Endometrium (tissue), 2 donors: Measurements from ENCODE around the gene S1PR5.
"Not testable (repeated sequence)": the region's sequence is repeated elsewhere in the genome, so short reads cannot be mapped to it uniquely, and the experiment has no call there.

ENCODE experiments used
- FAIRE-seq: peaks from 2 replicates; lab custom pipeline; 2012; peaks lifted over from hg19 to GRCh38; lab: Jason Lieb, UNC
- donor health status: control.
- donor health status: control.

S1PR5 gene

DNA sequence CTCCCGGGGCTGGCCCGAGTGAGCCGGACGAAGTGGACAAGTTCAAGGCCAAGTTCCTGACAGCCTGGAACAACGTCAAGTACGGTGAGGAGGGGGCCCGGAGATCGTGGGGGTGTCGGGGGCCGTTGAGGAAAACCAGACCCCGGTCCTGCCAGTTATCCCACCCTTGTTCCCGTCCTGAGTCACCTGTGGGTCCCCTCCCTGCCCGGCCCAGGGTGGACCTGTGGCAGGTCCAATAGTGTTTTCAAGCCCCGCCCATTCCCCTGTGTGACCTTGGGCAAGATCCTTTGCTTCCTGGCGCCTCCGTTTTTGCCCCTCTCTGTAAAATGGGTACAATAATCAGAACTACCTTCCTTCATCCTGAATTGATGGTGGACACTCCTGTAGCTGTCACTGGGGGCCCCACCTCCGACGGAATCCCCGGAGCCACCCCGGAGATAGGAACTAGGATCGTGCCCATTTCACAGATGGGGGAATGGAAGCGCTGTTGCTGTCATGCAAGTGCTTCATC is 27.1 kb upstream of the S1PR5 start:
- no peak for FAIRE-seq

DNA sequence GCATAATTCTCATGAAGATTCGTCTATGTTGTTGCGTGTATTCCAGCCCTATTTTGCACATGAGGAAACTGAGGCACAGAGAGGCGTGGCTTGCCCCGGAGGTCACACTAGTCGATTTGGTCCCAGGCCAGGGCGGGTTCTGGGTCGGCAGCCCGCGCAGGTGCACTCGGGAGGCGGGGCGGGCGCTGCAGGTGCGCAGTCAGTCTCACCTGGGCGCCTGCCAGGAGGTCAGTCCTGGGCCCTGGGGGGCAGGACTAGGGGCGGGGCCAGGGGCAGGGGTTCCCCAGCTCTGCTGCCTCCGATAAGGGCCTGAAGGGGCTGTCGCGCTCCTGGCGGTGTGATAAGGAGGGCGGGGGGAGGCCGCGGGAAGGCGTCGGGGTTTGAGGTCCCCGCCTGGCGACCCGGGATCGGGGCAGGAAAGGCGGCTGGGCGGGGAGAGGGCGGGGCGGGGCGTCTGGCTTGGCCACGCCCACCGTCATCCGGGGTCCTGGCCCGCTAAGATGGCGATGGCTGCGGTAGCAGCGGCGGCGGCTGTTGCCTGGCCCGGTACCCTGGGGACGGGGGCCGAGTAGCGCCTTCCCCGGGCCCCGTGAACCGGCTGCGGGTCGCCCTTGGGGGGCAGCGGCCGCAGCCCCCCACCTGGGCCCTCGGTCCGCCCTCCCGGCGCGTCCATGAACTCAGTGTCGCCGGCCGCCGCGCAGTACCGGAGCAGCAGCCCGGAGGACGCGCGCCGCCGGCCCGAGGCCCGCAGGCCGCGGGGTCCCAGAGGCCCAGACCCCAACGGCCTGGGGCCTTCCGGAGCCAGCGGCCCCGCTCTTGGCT is 26.4 kb upstream of the S1PR5 start, which contains the start of gene ATG4D:
TSS of gene ATG4D (plus strand) at position 485 of the 822 bp plus-strand sequence. CDS start at position 672, 187 bp downstream.
- FAIRE-seq = no peak

DNA sequence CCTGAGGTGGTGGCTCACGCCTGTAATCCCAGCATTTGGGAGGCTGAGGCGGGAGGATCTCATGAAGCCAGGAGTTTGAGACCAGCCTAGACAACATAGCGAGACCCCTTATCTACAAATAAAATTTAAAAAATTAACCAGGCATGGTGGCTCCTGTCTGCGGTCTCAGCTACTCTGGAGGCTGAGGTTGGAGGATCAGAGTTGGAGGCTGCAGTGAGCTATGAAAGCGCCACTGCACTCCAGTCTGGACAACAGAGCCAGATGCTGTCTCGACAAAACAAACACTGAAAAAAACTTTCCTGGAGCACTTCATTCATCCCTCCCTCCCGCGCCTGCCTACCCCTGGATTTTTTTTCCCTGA is 25.8 kb upstream of the S1PR5 start:
- no peak for FAIRE-seq

DNA sequence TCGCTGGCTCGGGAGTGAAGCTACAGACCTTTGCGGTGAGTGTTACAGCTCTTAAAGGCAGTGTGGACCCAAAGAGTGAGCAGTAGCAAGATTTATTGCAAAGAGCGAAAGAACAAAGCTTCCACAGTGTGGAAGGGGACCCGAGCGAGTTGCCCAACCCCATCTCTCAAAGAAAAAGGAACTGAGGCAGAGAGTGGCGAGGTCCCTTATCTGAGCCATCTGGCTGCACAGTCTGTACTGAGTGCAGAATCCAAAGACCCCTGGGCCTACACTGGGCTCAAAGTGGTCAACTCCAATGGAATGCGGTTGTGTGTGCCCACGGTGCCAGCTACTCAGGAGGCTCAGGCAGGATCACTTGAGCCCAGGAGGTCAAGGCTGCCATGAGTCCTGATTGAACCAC is 21.8 kb upstream of the S1PR5 start:
- FAIRE-seq = not testable (repeated sequence)

DNA sequence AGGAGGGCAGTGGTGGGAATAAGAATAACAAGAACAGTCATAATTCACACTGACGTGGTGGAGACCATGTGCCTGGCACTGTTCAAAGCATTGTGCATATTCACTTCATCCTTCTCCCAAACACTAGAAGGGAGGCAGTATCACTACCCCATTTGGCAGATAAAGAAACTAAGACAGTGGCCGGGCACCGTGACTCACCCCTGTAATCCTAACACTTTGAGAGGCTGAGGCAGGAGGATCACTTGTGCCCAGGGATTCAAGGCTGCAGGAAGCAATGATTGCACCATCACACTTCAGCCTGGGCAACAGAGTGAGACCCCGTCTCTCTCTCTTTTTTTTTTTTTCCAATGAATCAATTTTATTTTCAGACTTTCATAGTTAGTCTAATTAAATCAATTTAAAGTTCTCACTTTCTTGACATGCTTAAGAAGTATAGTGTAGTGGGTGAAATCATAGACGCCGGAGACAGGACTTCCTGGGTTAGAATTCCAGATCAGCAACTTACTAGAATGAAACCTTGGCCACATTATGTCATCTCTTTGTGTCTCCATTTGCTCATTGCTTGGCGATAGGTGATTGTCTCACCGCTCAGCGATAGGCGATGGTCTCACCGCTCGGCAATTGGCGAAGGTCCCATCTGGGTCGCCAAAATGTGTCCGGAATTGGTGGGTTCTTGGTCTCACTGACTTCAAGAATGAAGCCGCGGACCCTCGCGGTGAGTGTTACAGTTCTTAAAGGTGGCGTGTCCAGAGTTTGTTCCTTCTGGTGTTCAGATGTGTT is 21.1 kb upstream of the S1PR5 start:
- no peak for FAIRE-seq

DNA sequence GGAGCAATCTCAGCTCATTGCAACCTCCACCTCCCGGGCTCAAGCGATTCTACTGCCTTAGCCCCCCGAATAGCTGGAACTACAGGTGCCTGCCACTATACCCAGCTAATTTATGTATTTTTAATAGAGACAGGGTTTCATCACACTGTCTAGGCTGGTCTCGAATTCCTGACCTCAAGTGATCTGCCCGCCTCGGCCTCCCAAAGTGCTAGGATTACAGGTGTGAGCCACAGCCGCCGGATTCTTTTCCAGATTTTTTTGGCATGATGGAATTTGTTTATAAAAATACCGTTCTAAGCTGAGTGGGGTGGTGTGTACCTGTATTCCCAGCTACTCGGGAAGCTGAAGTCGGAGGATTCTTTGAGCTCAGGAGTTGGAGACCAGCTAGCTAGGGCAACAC is 20.4 kb upstream of the S1PR5 start:
- no peak for FAIRE-seq

DNA sequence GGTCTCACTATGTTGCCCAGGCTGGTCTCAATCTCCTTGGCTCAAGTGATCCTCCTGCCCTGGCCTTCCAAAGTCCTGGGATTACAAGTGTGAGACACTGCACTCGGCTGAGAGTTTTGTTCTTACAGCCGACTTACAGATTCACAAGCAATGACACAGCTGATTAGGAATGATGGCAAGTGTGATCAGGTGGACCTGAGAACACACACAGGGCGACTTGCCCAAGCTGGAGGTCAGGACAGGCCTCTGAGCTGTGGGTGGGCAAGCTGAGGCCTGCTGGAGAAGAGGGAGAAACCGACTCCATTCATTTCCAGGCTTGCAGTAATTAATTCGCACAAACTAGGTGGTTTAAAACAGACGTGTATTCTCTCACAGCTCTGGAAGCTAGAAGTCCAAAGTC is 18.4 kb upstream of the S1PR5 start:
- no peak for FAIRE-seq

DNA sequence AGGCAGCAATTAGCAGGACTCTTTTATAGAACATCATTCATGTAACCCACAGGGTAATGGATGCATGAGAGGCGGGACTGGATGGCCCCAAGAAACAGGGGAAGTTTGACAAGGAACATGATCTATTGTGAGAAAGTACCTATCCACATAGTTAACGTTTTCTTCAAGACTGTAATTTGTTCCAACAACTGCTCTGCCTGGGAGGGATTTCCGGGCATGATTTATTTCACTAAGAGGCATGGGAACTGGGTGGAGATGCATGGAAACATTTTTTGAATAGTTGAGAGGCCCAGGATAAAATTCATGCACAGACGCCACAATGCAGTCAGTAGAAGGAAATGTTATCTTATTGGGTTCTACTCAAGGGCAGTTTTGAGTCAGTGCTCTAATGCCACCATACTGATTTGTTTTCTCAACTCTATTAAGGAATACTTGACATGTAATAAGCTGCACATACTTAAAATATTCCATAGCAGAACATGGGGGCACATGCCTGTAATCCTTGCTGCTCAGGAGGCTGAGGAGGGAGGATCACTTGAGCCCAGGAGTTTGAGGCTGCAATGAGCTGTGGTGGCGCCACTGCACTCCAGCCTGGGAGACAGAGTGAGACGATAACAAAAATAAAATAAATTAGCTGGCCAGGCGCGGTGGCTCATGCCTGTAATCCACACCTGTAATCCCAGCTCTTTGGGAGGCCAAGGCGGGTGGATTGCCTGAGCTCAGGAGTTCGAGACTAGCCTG is 16.6 kb upstream of the S1PR5 start:
- FAIRE-seq = no peak

DNA sequence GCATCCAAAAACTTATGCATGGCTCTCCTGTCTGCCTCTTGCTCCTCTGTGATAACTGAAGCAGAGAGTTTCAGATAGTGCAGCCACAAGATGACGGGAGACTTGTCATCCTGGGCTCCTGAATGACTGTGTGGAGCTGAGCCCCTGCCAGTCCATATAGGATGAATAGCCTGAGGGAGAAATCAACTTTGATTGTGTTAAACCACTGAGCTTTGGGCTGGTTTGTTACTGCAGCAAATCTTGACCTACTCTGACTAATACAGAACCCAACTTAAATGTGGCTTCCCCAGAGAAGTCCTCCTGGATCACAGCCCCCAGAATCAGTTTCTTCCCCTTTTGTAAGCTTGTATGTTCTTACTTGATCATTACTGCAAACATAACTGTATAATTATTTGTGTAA is 15.2 kb upstream of the S1PR5 start:
- FAIRE-seq = no peak

DNA sequence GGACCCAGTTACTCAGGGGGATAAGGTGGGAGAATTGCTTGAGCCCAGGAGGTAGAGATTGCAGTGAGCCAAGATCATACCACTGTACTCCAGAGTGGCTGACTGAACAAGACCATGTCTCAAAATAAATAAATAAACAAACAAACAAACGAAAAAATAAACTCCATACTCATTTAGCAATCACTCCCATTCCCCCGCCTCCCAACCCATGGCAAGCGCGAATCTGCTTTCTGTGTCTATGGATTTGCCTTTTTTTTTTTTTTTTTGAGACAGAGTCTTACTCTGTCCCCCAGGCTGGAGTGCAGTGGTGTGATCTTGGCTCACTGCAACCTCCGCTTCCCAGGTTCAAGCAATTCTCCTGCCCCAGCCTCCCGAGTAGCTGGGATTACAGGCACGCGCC is 9.6 kb upstream of the S1PR5 start:
- FAIRE-seq = not testable (repeated sequence)

DNA sequence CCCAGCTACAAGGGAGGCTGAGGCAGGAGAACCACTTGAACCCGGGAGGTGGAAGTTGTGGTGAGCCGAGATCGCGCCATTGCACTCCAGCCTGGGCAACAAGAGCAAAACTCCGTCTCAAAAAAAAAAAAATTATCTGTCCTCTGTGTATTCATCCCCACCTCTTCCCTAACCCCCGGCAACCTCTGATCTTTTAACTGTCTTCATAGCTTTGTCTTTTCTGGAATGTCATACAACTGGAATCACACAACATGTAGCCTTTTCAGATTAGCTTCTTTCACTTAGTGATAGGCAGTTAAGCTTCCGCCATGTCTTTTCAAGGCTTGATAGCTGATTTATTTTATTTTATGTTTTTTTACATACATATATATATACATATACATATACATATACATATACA is 8.4 kb upstream of the S1PR5 start:
- no peak for FAIRE-seq

DNA sequence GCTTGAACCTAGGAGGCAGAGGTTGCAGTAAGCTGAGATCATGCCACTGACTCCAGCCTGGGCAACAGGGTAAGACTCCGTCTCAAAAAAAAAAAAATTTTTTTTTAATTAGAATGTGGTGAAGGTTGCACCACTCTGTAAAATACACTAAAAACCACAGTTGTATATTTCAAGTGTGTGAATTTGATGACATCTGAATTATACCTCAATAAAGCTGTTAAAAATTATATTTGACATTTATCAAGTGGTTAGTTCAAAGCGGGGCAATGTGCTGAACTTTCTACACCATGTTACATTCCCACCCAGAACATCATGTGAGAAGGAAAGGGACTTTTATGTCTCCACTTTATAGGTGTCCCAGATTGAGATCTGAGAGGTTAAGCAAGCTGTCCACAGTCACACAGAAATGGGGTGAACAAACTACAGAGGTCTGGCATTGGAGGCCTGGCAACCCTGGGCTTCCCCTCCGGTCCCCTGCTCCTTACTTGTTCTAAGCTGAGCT is 5.9 kb upstream of the S1PR5 start:
- no peak for FAIRE-seq

DNA sequence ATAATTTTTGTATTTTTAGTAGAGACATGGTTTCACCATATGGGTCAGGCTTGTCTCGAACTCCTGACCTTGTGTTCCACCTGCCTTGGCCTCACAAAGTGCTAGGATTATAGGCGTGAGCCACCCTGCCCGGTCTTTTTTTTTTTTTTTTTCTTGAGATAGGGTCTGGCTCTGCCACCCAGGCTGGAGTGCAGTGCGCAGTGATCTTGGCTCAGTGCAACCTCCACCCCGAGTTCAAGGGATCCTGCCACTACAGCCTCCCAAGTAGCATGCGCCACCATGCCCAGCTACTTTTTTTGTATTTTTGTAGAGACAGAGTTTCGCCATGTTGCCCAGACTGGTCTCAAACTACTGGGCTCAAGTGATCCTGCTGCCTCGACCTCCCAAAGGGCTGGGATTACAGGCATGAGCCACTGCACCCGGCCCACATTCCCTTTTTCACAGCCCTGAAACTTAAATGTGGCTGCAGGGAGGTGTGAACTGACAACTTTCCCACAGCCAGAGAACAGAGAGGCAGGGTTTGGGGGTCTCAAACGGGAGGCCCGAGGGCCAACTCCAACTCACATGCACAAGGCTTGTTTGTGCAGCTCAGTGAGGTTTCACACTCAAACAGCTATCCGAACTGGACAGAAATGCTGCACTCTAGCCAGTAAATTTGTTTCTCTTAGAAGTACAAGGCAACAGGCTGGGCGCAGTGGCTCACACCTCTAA is 4.4 kb upstream of the S1PR5 start:
- FAIRE-seq = no peak

DNA sequence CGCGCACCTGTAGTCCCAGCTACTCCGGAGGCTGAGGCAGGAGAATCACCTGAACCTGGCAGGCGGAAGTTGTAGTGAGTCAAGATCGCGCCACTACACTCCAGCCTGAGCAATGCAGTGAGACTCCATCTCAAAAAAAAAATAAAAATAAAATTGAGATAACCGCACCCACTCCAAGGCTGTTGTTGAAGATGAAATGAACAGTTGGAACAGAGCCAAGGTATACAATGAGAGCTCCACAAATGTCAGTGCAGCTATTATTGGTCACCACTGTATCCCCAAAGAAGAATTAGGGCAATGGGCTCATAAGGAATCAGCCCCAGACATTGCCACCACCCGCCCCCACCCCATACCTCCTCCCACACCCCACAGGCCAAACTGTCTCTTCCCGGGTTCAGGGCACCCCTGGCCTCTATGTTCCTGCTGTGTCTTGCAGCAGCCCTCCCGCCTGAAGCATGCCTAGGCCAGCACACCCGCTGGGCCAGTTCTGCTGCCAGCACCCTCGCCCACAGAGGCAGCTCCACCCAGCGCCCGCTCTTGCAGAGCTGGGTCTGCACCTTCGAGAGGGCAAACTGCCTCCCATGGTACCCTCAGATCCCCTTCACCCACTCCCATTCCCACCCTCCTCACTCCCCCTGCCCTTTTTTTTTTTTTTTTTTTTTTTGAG is 3.5 kb upstream of the S1PR5 start:
- no peak for FAIRE-seq

DNA sequence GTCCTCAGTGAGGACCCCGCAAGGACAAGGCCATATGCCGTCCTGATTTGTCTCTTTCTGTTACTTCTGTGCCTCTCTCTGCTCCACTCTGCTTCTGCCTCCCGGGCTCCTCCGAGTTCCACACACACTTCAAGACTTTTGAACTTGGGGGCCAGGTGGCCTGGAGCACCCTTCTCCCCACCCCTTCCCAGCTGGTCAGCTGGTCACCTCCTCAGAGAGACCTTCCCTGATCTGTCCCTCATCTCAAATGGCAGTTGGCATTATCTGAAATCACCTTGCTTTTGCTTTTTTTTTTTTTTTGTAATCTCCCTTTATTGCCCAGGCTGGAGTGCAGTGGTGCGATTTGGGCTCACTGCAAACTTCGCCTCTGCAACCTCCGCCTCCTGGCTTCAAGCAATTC is 2.2 kb upstream of the S1PR5 start:
- FAIRE-seq = no peak

DNA sequence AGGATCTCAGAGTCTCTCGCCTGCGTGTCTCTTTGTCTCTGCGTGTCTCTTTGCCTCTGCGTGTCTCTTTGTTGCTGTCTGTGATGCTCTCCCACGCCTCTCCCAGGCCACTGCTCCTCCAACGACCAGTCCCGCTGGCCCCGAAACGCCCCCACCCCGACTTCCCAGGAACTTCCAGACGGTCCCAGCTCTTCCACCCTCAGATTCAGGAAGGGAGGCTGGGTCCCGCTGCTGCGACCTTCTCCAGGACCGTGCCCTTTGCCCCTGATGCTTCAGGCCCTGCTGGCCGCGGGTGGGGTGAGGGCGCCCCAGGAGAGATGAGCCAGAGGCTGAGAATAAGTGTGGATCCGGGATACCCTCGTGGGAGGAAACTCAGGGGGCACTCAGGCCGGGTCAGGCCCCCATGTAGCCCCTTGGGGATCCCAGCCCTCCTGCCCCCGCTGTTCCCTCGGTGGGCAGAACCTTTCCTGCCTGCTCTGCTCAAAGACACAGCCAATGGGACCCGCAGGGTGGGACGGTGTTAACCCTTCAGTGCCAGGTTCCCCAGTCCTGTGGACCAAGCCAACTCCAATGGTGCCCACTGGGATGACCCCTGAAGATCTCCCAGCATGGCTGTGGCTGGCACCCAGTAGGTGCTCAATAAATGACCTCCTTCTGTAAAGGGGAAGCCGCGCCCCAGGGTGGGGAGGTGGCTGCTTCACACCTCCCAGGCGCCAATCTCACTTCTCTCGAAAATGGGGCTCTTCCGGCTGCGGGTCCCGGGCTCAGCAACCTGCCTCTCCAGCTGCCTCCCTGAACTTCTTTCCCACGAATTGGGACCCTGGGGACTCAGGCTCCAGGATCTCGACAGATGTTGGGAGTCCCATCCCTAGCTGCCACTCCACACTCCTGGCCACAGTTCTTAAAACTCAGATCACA is 1.5 kb upstream of the S1PR5 start:
- FAIRE-seq = no peak

DNA sequence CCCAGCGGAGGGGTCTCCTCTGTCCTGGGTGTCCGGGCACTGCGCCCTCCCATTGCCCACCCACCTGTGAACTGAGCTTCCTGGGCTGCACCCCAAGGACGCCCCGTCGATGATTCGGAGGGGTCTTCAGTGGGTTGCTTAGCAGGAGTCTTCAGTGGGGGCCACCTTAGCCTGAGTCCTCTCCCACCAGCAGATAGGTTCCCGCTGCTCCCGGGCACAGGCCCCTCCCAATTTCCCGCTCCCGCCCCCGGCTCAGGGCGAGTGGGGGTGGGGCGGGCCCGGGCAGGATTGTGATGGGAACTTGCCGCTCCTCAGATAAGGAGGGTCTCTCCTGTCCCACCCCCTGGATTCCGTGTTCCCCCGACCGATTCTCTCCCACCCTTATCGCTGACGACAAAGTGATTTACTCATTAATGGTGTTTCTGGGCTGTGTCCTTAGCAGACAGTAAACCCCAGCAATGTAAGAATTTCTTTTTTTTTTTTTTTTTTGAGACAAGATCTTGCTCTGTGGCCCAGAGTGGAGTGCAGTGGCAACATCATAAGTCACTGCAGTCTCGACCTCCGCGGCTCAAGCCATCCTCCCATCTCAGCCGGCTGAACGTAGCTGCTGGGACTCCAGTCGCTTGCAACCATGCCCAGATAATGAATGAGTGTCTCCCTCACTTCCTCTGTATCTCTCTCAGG is 655 bp upstream of the S1PR5 start:
- no peak for FAIRE-seq

DNA sequence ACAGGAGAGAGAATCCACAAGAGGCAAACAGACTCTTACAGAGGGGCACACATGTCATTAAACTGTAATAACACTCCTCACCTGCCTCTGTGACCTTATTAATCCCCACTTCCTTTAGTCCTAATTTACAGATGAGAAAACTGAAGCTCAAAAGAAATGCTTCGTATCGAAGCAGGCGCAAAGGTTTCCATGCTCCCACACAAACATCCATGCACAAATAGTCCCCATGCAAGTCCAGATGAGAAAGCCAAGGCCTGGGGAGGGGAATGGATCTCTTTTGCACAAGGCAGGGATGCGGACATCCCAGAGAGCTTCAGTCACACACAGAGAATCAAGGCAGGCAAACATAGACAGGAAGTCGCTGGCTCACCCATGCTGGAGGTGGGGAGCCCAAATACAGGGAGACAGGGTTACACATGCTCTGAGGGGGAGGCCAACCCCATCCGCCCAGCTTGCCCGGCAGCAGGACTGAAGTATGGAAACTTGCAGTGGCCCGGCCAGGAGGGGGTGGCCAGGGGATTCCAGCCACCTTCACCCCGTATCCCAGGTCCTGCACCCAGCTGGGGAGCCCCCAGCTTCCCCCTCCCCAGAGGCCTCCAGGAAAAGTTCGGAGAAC is 468 bp downstream of the S1PR5 start:
- FAIRE-seq = no peak

DNA sequence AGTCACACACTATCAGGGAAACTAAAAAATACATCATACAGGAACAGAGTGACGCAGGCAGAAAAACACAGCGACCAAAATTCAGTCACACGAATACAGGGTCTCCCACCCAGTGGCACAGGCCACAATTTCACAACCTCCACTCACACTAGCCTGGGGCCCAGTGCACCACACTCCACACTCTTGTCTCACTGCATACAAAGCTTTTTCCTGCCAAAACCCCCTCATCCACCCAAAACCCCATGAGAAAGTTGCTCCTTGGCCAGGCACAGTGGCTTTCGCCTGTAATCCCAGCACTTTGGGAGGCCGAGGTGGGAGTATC is 1.2 kb downstream of the S1PR5 start:
- FAIRE-seq = no peak
